ENCODE results near the gene C17orf58. TPM values are rescaled to one million over a fixed set of nuclear protein-coding genes. Genes with fewer than 3 reads are reported as not detected.
A peak's percentile ranks its signal among the peaks of the same experiment; 100 is the strongest.

C17orf58 gene
- polyA plus RNA-seq, 2 of the 4 experiments (the other 2 are of a cell fraction) = 11.2 to 20.0 TPM

DNA sequence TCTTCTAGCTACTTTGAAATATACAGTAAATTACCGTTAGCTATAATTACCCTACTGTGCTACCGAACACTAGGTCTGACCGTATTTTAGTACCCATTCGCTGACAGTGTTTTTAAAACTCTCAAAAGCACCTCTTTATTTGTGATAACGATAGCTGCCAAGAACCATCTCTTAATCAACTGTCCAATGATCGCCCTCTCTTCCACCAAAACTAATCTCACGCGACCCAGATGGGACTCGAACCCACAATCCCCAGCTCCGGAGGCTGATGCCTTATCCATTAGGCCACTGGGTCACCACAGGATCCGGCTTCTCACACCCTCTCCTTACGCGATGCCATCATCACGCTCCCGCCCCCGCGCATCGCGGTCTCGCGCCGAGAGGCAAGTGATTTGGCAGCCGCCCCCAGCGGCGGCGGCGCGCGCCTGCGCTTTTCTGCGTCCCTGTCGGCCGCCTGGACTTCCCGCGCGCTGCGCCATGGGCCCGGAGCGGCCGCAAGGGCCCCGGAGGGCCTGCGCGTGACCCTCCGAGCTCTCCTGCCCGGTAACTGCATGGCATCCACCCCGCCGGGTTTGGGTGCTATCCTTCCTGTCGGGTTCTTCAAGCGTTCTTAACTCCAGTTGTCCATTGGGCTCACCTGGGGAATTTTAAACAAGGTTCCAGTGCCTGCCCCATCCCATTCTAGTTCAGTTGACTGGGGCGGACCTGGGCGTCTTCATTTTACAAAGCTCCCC is 23.6 kb upstream of the C17orf58 start:
- Histone ChIP-seq H3K4me3 (peak overlapping the region; percentile 48), H3K27ac (peak overlapping the region; percentile 84 to 87), H3K4me1 (peaks cover 9% of the 10 kb centered on the region; the same call in 2 of the 3 replicates), H3K9me3 (no peaks in the 10 kb centered on the region), H3K4me2 (peak overlapping the region; percentile 75)
- DNase-seq (ENCODE audit: low read depth in 1 of 2, low spot score in 1 of 2) (peak; percentile 97 to 98), ATAC-seq (peak; percentile 95 to 97), FAIRE-seq (peak; percentile 87)
- CTCF ChIA-PET = interaction anchor here (0.7 to 1.9 kb wide), 15 partner anchors 8 to 642 kb away, joined by 3 to 12 read pairs (median 4); partner anchors contain the start of gene KPNA2
- POLR2A ChIA-PET = interaction anchor here (0.6 to 1.9 kb wide), 10 partner anchors 8 to 1383 kb away, joined by 3 to 21 read pairs (median 6); partner anchors contain the start of genes C17orf58, KPNA2 and WIPI1
- WGBS (ENCODE audit: missing lambda C conversion rate) = under 1% methylated on average over 37 of the region's 51 CpGs
- TF ChIP-seq, protein P1, sequence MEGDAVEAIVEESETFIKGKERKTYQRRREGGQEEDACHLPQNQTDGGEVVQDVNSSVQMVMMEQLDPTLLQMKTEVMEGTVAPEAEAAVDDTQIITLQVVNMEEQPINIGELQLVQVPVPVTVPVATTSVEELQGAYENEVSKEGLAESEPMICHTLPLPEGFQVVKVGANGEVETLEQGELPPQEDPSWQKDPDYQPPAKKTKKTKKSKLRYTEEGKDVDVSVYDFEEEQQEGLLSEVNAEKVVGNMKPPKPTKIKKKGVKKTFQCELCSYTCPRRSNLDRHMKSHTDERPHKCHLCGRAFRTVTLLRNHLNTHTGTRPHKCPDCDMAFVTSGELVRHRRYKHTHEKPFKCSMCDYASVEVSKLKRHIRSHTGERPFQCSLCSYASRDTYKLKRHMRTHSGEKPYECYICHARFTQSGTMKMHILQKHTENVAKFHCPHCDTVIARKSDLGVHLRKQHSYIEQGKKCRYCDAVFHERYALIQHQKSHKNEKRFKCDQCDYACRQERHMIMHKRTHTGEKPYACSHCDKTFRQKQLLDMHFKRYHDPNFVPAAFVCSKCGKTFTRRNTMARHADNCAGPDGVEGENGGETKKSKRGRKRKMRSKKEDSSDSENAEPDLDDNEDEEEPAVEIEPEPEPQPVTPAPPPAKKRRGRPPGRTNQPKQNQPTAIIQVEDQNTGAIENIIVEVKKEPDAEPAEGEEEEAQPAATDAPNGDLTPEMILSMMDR (IDR thresholded peaks at IDR 0.05) = no peak; the same call in 2 of the 3 replicates
- 0 out of 2 replicates have a peak, but pooled peaks have one; percentile 5 for TF ChIP-seq NFE2L2 (conservative IDR thresholded peaks at IDR 0.05; ENCODE audit: low read length)
- TF ChIP-seq, protein P2, sequence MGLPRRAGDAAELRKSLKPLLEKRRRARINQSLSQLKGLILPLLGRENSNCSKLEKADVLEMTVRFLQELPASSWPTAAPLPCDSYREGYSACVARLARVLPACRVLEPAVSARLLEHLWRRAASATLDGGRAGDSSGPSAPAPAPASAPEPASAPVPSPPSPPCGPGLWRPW (IDR thresholded peaks at IDR 0.05) = no peak
- TF ChIP-seq, protein P3, sequence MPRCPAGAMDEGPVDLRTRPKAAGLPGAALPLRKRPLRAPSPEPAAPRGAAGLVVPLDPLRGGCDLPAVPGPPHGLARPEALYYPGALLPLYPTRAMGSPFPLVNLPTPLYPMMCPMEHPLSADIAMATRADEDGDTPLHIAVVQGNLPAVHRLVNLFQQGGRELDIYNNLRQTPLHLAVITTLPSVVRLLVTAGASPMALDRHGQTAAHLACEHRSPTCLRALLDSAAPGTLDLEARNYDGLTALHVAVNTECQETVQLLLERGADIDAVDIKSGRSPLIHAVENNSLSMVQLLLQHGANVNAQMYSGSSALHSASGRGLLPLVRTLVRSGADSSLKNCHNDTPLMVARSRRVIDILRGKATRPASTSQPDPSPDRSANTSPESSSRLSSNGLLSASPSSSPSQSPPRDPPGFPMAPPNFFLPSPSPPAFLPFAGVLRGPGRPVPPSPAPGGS (IDR thresholded peaks at IDR 0.05) = peak; percentile 82; the same call in 1 of the 3 replicates
- 0 out of 2 replicates have a peak, but pooled peaks have one; percentile 38 for TF ChIP-seq GATA3 (IDR thresholded peaks at IDR 0.05; ENCODE audit: borderline replicate concordance)
- no peak for TF ChIP-seq HEYL (CRISPR knock-in tag; IDR thresholded peaks at IDR 0.05)
- TF ChIP-seq POLR2AphosphoS2 (conservative IDR thresholded peaks at IDR 0.05; ENCODE audit: low read length) = no peak
- TF ChIP-seq MYC (IDR thresholded peaks at IDR 0.05; ENCODE audit: borderline replicate concordance, low read length) = peak; percentile 64; the same call in 1 of the 2 replicates
- TF ChIP-seq, protein P4, sequence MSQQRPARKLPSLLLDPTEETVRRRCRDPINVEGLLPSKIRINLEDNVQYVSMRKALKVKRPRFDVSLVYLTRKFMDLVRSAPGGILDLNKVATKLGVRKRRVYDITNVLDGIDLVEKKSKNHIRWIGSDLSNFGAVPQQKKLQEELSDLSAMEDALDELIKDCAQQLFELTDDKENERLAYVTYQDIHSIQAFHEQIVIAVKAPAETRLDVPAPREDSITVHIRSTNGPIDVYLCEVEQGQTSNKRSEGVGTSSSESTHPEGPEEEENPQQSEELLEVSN (IDR thresholded peaks at IDR 0.05; ENCODE audit: borderline replicate concordance, low read depth) = peak; percentile 98
- no peak for TF ChIP-seq ZSCAN20 (CRISPR knock-in tag; IDR thresholded peaks at IDR 0.05)
- no peak for TF ChIP-seq CBX2 (IDR thresholded peaks at IDR 0.05; ENCODE audit: borderline replicate concordance, low read depth)
- TF ChIP-seq POLR2A (IDR thresholded peaks at IDR 0.05; ENCODE audit: low read length) = peak; percentile 95
- peak; percentile 53 for TF ChIP-seq SMC3 (IDR thresholded peaks at IDR 0.05)
- peak in 1 of 2 experiments; percentile 74; a peak in 2 of 4 replicates for TF ChIP-seq CEBPB (IDR thresholded peaks at IDR 0.05)
- TF ChIP-seq, protein P5, sequence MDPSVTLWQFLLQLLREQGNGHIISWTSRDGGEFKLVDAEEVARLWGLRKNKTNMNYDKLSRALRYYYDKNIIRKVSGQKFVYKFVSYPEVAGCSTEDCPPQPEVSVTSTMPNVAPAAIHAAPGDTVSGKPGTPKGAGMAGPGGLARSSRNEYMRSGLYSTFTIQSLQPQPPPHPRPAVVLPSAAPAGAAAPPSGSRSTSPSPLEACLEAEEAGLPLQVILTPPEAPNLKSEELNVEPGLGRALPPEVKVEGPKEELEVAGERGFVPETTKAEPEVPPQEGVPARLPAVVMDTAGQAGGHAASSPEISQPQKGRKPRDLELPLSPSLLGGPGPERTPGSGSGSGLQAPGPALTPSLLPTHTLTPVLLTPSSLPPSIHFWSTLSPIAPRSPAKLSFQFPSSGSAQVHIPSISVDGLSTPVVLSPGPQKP (IDR thresholded peaks at IDR 0.05; ENCODE audit: low read depth, low read length) = no peak
- TF ChIP-seq SREBF2 (IDR thresholded peaks at IDR 0.05) = peak; percentile 97
- TF ChIP-seq JUNB (IDR thresholded peaks at IDR 0.05) = no peak
- no peak for TF ChIP-seq FOSL2 (IDR thresholded peaks at IDR 0.05)
- peak; percentile 22; the same call in 1 of the 2 replicates for TF ChIP-seq FOSL2 (CRISPR knock-in tag; IDR thresholded peaks at IDR 0.05)
- TF ChIP-seq, protein P6, sequence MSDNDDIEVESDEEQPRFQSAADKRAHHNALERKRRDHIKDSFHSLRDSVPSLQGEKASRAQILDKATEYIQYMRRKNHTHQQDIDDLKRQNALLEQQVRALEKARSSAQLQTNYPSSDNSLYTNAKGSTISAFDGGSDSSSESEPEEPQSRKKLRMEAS (IDR thresholded peaks at IDR 0.05) = peak; percentile 96
- peak; percentile 76 for TF ChIP-seq CHD2 (IDR thresholded peaks at IDR 0.05; ENCODE audit: low read length, partially characterized antibody)
- peak; percentile 93 for TF ChIP-seq PHF8 (IDR thresholded peaks at IDR 0.05; ENCODE audit: borderline replicate concordance, low read depth)
- TF ChIP-seq CHD4 (IDR thresholded peaks at IDR 0.05; ENCODE audit: borderline replicate concordance) = no peak; the same call in 1 of the 2 replicates
- no peak for TF ChIP-seq EHMT2 (IDR thresholded peaks at IDR 0.05; ENCODE audit: low read depth)
- TF ChIP-seq RCOR1 (IDR thresholded peaks at IDR 0.05; ENCODE audit: low read depth, low read length) = no peak
- TF ChIP-seq, protein P7, sequence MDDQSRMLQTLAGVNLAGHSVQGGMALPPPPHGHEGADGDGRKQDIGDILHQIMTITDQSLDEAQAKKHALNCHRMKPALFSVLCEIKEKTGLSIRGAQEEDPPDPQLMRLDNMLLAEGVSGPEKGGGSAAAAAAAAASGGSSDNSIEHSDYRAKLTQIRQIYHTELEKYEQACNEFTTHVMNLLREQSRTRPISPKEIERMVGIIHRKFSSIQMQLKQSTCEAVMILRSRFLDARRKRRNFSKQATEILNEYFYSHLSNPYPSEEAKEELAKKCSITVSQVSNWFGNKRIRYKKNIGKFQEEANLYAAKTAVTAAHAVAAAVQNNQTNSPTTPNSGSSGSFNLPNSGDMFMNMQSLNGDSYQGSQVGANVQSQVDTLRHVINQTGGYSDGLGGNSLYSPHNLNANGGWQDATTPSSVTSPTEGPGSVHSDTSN (IDR thresholded peaks at IDR 0.05) = peak; percentile 70
- TF ChIP-seq NR3C1 (IDR thresholded peaks at IDR 0.05) = no peak
- 0 out of 2 replicates have a peak, but pooled peaks have one; percentile 6 for TF ChIP-seq FOSB (CRISPR knock-in tag; IDR thresholded peaks at IDR 0.05)
- TF ChIP-seq, protein P8, sequence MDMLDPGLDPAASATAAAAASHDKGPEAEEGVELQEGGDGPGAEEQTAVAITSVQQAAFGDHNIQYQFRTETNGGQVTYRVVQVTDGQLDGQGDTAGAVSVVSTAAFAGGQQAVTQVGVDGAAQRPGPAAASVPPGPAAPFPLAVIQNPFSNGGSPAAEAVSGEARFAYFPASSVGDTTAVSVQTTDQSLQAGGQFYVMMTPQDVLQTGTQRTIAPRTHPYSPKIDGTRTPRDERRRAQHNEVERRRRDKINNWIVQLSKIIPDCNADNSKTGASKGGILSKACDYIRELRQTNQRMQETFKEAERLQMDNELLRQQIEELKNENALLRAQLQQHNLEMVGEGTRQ (IDR thresholded peaks at IDR 0.05) = 0 out of 2 replicates have a peak, but pooled peaks have one; percentile 31
- TF ChIP-seq ESRRA (IDR thresholded peaks at IDR 0.05; ENCODE audit: borderline replicate concordance, low read length) = peak; percentile 71
- no peak for TF ChIP-seq ZFP36 (IDR thresholded peaks at IDR 0.05; ENCODE audit: borderline replicate concordance, partially characterized antibody)
- peak; percentile 59; the same call in 1 of the 2 replicates for TF ChIP-seq HOXB5 (CRISPR knock-in tag; IDR thresholded peaks at IDR 0.05)
- no peak; a peak in 1 of 5 replicates for TF ChIP-seq RAD21 (conservative IDR thresholded peaks at IDR 0.05 in 1 of 2, IDR thresholded peaks at IDR 0.05 in 1 of 2)
